Brain microvascular endothelial cell (primary cell): ENCODE results near the gene SP9.

Experiments
- DNase-seq: peaks from one replicate; pipeline ENCODE4 v3.0.0-alpha.2; 2020
- H3K27ac ChIP-seq: fragments of 250-450 bp; sonication (Bioruptor Pico); 2 replicates; pipeline ENCODE4 v1.5.1; 2020; ENCODE audit warnings: mild to moderate bottlenecking, moderate library complexity
- H3K27me3 ChIP-seq: fragments of 250-450 bp; sonication (Bioruptor Pico); replicated peaks from 2 replicates; pipeline ENCODE4 v1.5.1; 2020; ENCODE audit warnings: mild to moderate bottlenecking
- H3K36me3 ChIP-seq: fragments of 250-450 bp; sonication (Bioruptor Pico); replicated peaks from 2 replicates; pipeline ENCODE4 v1.5.1; 2020; ENCODE audit warnings: mild to moderate bottlenecking
- H3K4me3 ChIP-seq: 2 replicates; pipeline ENCODE4 v1.5.1; 2011; ENCODE audit warnings: low read depth, mild to moderate bottlenecking, control low read depth, low read length, moderate library complexity
- in situ Hi-C: cut with HindIII; loops from 2 replicates; pipeline ENCODE4 v1.10.0; 2017; ENCODE audit warnings: low sequenced_read_pairs, low pct_ligation_motif_present
- TF ChIP-seq, protein P1 (sequence below): IDR thresholded peaks from 2 replicates; pipeline ENCODE4 v1.5.1; 2011; ENCODE audit warnings: low read depth, mild to moderate bottlenecking, moderate library complexity, low read length, control low read depth, inconsistent platforms; ENCODE audit errors: missing control alignments

SP9 gene

DNA sequence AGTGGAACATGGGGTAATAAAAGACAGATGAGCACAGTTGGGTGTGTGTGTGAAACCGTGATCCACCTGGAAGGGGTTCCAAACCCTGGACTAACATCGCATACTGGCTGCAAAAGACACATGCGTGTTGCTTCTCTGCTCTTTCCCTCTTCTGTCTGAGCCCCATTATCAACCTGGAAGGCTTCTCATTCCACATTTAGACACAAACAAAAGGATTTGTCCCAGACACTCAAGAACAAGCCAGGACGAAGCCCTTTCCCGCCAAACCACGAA is 7.0 kb upstream of the SP9 start:
- no peak overlapping the region for H3K27ac ChIP-seq
- peaks cover 56% of the 10 kb centered on the region for H3K27me3 ChIP-seq
- no peak overlapping the region for H3K4me3 ChIP-seq
- no peak for DNase-seq
- in situ Hi-C loops: no loop called here
- TF ChIP-seq, protein P1, sequence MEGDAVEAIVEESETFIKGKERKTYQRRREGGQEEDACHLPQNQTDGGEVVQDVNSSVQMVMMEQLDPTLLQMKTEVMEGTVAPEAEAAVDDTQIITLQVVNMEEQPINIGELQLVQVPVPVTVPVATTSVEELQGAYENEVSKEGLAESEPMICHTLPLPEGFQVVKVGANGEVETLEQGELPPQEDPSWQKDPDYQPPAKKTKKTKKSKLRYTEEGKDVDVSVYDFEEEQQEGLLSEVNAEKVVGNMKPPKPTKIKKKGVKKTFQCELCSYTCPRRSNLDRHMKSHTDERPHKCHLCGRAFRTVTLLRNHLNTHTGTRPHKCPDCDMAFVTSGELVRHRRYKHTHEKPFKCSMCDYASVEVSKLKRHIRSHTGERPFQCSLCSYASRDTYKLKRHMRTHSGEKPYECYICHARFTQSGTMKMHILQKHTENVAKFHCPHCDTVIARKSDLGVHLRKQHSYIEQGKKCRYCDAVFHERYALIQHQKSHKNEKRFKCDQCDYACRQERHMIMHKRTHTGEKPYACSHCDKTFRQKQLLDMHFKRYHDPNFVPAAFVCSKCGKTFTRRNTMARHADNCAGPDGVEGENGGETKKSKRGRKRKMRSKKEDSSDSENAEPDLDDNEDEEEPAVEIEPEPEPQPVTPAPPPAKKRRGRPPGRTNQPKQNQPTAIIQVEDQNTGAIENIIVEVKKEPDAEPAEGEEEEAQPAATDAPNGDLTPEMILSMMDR: no peak
- H3K36me3 ChIP-seq: no peaks in the 10 kb centered on the region

DNA sequence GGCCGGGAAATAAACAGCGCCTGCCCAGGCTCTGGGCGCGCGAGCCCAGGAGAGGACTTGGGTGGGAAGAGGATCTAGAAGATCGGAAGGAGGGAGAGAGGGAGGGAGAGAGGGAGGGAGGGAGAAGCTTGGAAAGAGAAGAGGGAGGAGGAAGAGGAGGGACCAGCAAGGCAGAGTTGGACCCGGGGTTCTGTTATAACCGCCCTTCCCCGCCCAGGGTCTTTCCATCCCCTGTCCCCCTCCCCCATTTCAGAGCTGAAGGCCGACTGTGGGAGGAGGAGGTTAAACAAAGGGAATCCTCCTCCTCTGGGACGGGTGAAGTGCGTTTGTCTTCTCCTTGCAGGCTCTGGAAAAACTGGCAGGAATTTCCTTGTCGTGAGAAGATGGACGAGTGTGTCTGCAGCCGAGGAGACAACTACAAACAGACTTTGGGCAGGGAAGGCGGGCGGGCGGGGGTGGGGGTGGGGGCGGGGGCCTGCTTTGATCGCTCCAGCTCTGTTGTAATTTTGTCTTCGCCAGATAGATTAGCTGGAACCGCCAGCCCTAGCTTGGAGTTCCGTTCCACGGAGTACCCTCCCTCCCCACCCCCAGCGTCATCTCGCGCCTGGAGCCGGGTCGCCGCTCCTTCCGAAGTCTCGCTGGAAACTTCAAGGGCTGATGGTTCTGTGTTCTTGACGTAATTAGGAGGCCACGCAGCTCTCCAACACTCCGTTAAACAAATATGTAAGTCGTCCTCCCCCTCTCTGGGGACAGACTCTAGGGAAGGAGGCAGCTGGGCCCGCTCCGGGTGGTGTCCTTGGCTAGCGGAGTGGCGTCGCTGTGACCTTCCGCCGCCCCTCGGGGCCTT is 6.4 kb upstream of the SP9 start:
- H3K4me3 ChIP-seq: no peak overlapping the region

DNA sequence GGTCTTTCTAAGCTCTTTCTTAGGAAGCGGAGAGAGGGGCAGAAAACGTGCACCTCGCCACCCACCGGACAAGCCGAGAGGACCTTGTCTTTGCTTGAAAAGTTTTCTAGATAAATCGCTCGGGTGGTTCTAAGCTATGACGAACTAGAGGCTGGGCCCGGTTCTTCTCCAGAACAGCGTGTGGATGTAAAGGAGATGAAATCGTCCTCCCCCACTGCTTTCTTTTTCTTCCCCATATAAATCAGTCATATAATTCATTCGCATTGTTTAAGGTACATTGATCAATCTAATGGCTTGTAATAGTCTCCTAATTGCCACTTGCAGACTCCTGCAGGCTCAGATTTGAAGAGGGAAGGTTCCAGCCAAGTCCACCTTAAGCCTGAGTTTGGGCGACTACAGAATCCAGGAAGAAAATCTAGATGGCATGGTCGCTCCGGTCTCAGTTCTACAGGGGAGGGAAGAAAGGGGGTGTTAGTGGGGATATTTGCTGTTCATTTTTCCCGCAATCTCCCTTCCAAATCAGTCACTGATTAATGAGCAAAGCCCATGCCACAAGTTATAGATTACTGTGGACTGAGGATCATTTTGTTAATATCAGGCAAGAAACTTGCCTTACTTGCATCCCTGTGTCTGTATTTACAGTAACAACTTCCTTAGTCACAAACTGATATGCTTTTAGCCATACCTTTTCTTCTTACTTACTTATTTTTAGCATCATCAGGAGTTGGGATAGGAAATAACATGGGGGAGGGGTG is 5.6 kb upstream of the SP9 start:
- TF ChIP-seq, protein P1: no peak
- in situ Hi-C loops: no loop called here
- H3K4me3 ChIP-seq: no peak overlapping the region
- H3K27me3 ChIP-seq: peaks cover 69% of the 10 kb centered on the region
- DNase-seq: no peak
- H3K27ac ChIP-seq: no peak overlapping the region
- no peaks in the 10 kb centered on the region for H3K36me3 ChIP-seq

More for the DNA sequence above, 6.4 kb upstream of the SP9 start:
- Histone ChIP-seq H3K36me3 (no peaks in the 10 kb centered on the region), H3K27ac (no peak overlapping the region), H3K27me3 (peaks cover 61% of the 10 kb centered on the region)
- TF ChIP-seq, protein P1: no peak
- in situ Hi-C loops: no loop called here
- no peak for DNase-seq

DNA sequence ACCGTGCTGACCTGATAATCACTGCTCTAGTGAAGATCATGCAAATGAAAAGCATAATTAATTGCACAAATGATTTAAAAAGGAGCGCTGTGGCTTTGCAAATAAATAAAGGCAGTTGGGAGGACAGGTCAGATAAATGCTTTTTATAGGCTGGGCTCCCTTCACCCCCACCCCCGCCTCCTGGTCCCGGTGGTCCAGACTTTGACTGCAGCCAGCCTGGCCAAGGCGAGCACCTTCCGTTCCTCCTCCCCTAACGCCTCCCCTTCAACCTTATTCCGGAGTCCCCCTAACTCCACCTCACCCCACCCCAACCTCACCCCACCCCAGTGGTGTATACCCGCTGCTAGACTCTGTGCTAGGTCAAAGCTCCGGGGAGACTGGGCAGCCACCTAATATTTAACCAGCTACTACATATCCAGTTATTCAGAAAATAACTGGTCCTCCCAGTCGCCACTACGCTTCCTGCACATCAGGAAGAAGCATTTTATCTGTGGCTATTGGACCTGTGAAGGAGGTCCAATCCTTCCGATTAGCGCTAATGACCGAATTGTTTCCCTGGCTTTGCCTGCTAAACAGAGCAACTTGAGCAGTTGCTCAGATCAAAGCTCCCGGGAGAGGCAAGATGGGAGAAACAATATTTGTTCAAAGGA is 3.7 kb upstream of the SP9 start:
- in situ Hi-C loops: no loop called here
- Histone ChIP-seq H3K27me3 (peaks cover 86% of the 10 kb centered on the region), H3K27ac (no peak overlapping the region), H3K36me3 (no peaks in the 10 kb centered on the region), H3K4me3 (no peak overlapping the region)
- TF ChIP-seq, protein P1: no peak
- no peak for DNase-seq

DNA sequence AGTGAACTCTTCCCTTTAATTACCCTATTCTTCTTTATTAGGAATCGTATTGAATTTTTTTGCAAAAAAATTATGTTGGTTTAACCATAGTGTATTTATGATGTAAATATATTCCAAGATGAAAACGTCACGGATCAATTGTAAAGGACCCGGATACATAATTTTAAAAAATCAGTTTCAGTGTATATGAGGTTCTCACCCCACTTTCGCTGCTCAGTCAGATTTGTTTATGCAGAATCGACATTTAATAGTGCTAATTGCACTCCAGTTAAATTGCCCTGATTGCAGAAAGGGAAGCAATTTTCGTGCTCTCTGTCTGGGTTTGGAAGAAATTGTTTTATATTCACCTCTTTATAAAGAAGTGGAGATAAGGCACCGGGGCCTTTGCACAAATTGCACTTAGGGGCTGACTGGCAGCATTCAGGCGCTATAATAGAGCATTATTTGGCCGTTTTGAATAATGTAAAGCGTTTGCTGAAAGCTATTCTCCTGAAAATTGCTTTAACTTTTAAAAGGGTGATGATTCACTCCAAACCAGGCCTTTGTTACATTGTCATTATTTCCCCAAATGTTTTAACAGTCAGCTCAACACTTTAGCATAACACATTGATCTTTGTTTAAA is 3.0 kb upstream of the SP9 start:
- Histone ChIP-seq H3K4me3 (no peak overlapping the region), H3K36me3 (no peaks in the 10 kb centered on the region), H3K27me3 (peaks cover 89% of the 10 kb centered on the region), H3K27ac (no peak overlapping the region)
- no peak for DNase-seq
- TF ChIP-seq, protein P1: no peak
- in situ Hi-C loops: no loop called here
